NCI-H1694 treated with DMSO at 0.1 percent for 48 hours (cell line): ENCODE data around the gene GPR21.

Experiments used
- DNase-seq: peaks from one replicate; lab custom pipeline; 2025; lab: John Stamatoyannopoulos, UW

GPR21 gene

DNA sequence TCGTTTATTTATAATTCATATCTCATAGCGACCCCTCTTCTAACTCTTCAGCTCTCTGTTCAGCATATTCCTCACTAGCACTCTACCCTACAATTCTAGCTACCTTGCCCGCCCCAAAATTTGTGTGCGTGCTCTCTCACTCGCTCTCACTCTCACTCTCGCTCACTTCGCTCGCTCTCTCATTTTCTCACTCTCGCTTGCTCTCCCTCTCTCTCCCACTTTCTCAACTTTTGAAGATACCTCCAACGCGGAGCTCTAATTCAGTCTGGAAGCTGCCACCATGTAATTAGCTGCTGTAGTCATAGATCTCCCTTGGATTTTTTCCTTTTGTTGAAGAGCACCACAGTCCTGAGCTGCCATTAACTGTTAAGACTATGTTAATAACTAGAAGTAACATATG lies 30.4 kb downstream of the GPR21 start:
- no peak for DNase-seq

DNA sequence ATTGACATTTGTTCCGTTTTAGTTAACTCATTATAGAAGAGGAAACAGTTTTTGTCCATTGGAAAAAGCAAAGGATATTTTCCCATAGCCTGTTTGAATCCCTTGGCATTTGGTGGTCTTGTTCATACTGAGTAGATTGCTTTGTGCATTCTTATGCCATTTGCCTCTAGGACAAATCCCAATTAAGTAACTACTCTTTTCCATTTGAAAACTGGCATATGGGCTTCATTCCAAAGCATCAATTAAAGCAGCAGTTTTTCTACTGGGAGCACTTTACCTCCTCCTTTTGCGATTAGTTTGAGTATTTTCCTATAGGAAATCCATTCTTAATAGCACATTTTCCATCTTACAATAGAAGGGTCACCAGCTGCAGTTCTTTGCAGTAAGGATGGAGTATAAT lies 31.2 kb downstream of the GPR21 start:
- no peak for DNase-seq

DNA sequence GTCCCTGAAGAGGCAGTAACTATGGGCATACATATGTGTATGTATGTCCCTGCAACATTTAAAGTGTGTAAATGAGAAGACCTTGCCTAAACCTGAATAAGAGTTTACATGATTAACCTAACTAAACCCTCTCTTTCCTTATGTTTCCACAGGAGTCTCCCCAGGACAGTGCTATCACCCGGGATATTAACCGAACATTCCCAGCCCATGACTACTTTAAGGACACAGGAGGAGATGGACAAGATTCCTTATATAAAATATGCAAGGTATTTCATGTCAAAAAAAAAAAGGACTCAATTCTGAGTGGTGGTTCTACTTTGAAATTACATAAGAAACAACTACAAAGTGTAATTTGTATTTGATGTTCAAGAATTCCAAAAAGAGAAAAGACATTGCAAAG lies 31.7 kb downstream of the GPR21 start:
- no peak for DNase-seq

DNA sequence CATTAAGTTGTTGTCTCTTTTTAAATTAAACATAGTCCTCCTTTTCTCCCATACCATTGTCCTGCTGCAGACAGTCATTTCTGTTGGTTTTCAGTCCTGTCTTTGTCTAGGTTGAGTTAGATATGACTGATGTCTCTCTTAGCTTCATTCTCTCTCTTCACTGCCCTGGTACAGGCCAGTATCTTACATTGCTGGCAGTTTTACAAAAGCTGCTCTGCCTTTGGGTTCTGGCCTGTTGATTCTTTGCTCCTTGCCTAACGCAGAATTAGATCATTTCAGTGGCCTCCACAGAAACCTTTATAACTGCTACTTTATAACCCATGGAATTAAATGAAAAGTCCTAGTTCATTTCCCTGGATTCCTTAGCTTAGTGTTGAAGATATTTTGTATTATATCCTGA lies 33.7 kb downstream of the GPR21 start:
- no peak for DNase-seq

DNA sequence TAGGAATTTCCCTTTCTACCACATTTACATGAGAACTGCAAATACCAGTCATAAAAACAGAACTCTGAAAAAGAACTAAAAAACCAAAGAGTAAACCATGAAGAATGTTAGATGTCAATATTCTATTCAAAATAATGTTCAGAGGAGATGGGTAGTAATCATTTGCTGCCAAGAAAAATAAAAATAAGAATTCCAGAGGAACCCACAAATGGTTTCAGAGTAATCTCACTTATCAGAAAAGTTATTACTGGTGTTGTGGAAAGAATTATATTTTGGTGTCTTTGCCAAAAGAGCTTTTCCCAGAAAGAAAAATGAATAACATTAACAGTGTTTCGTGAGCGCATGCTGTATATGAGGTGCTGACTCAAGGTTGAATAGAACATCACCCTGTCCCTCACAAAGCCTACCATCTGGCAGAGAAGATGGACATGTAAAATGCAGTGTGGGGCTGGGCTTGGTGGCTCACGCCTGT lies 35.6 kb downstream of the GPR21 start:
- DNase-seq = no peak

DNA sequence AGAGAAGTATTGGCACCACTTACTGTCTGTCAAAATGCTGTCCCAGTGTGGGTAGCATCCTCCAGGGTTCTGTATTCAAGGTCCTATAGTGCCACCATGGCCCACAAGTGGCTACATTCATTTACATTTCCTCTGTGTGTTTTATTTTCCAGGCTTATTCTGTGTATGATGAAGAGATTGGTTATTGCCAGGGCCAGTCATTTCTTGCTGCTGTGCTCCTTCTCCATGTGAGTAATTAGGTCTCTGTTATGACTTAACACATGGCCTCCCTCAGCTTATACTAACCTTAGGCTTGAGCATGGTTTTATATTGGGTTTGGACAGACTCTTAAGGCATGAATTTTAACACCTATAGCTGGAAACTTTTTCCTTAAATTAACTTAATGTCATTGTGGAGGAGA lies 36.7 kb downstream of the GPR21 start:
- no peak for DNase-seq

DNA sequence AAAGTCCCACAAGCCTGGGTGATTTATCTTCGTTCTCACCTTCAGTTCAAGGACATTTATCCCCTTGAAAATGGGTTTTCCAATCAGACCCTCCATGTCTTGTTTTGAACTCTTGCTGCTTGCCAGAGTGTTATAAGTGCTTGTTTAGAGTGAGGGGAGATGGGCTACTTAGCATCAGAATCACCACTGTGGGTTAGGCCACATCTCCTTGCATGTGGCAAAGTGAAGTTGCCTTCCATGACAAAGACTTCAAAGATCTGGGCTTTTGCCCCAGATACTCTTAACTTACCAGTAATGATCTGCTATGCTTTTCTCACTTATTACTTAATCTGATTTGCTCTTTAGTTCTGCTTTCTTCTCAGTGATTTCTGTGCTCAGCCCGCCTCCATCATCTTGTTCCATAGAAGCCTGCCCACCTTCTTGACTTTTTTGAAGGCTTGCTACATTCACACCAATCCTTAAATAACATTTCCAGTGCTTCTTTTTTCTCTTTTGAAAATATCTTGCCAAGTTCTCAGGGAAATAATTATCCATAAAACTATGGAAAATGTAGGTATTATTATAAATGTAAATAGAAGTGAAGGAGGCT lies 39.0 kb downstream of the GPR21 start:
- DNase-seq = no peak

DNA sequence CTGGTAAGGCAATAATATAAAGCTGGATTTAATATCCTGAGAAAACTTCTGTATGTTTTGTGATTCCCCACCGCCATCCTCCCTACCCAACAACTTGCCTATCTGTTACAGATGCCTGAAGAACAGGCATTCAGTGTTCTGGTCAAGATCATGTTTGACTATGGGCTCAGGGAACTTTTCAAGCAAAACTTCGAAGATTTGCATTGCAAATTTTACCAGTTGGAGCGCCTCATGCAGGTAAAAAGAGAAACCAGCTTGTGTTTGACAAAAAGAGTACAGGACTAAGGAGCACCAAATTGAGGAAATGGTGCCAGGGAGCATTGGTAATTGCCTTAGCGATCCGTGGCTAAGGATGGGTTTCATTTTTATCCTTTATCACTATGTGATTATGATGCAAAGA lies 40.0 kb downstream of the GPR21 start:
- DNase-seq = no peak

DNA sequence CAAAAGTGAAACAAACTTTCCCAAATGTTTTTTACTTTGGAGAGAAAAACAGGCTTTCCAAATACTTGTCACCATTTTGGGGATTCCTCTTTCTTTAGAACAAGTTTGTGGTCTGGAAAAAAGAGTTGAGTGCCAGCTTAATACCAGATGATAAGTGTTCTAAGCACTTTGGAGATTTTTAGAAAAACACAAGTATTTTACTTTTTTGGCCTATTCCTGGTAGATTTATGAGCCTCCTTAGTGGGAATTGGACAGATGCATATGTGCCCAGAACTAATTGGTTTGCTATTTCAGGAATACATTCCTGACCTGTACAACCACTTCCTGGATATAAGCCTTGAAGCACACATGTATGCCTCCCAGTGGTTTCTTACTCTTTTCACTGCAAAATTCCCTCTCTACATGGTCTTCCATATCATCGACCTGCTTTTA lies 40.5 kb downstream of the GPR21 start:
- DNase-seq = no peak

DNA sequence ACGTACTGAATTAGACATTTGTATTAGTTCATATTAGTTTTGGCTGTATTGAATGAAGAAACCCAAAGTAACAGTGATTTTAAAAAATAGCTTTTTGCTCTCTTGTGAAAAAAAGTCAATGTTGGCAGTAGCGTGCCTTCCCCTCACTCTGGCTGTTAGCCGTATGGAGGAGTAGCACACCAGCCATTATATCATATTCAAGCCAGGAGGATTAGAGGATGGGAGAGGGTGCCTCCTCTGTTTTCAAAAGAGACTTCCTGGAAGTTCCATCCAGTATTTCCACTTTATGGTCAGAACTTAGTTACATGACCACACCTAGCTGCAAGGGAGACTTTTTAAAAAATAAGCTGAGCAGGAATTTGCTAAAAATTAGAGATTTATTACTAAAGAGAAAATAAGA lies 41.2 kb downstream of the GPR21 start:
- DNase-seq = no peak

DNA sequence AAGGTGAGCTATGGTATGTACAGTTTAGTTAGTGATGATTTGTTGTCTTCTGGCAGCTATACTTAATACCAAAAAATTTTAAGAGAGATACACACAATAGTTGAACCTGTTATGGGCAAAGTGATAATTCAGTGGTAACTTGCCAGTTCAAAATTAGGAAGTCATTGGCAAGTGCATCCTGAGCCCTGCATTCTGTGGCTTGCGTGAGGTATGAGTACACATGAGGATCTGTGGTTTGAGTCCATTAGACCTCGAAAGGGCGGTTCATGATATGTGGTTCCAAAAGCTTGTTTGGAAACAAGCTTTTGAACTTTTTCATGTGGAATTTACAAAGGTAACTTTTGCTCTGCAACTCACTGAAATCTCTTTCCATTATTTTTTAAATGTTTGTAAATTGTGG lies 47.0 kb downstream of the GPR21 start:
- no peak for DNase-seq

DNA sequence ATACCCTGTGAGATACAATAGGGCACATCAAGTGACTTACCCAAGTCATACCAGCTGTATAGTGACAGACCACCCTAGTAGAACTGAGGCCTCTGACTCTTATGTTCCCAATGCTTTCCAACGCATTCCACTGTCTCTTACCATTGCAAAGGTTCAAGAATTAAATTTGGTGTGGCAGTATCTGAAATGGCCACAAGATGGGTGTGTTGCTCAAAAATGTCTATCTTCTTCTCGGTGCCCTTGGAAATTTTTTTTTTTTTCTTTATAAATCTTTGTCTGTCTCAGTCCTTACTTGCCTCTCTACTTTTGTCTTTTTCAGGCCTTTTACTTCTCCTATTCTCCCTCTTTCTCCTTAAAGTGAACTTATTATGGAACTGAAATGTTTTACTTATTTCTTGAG lies 48.4 kb downstream of the GPR21 start:
- peak; percentile 2 for DNase-seq

DNA sequence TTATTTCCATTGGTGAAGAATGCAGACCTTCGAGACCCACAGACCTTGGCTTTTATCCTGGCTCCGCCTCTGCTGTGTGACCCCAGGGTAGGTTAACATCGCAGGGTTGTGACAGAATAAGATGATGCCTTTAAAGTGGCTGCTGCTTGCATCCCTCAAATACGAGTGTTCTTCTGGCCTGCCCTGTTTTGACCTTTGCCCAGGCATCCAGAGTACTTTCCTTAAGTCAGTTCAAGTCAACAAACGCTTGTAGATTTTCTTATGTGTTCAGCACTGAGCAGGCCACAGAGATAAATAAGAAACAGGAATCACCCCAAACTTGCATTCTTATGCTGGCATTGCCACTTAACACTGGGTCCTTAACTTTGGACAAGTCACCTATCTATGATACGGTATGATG lies 50.2 kb downstream of the GPR21 start:
- DNase-seq = no peak

DNA sequence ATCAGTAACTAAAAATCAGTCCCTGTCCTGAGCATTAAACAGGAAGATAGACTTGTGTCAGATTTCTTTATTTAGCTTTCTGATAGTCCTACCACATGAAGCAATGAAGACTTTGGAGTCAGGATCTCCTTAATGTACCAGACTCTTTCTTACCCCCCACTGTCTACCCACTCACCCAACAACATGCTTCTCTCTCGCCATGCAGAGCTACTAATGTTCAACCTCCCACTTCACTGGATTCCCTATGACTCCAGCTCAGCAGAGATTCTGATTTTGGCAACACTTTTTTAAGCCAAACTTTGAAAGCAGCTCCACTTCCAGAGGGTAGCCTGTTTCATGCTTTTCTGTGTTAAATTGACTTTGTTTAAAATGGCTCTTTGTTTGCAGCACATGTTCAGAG lies 50.8 kb downstream of the GPR21 start:
- DNase-seq = no peak
